Measurements from ENCODE around the gene EEIG1. TPM values are rescaled to one million over a fixed set of nuclear protein-coding genes. Genes with fewer than 3 reads are reported as not detected.

The EEIG1 gene
- total RNA-seq, 1 experiment from 2014 or later = 52.3 TPM

DNA sequence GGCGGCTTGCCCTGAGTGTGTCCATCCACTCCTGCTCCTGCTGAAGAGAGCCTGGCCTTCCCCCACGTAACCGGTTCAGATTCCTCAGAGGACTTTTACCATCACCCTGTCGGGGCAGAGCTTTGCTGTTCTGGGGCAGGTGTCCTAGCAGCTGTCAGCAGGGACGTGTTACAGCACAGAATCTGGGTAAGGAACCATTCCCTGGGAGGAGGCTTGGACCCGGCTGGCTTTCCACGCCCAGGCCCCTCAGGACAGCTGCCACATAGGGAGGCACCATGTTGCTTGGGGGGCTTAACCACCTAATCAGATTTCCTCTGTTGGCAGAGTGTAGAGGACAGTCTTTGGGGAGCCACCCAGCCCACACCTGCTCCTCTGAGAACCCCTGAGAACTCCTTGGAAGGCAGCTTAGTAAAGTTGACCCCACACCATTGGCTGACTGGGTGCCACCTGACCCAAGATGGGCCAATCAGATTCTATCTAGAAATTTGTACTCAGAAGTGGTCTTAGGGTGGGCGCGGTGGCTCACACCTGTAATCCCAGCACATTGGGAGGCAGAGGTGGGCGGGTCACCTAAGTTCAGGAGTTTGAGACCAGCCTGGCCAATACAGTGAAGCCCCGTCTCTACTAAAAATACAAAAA lies 23.3 kb upstream of the EEIG1 start:
- Histone ChIP-seq H3K4me1 (ENCODE audit: insufficient read depth, low read length) (no peaks in the 10 kb centered on the region), H4K20me1 (ENCODE audit: control insufficient read depth, insufficient read depth, insufficient read length) (no peaks in the 10 kb centered on the region), H2BK12ac (ENCODE audit: insufficient read length, low read depth, low read length) (no peak overlapping the region), H4K5ac (ENCODE audit: insufficient read length, low read depth, low read length) (no peak overlapping the region), H2BK120ac (ENCODE audit: low read depth, low read length, poor library complexity, severe bottlenecking) (peak overlapping the region; percentile 38), H4K8ac (replicated peaks; ENCODE audit: insufficient read length, low read depth, low read length) (no peak overlapping the region), H3K27me3 (ENCODE audit: insufficient read depth, low read length) (no peaks in the 10 kb centered on the region), H3K4ac (ENCODE audit: low read depth, low read length) (no peak overlapping the region), H3T11ph (ENCODE audit: low read length) (no peak overlapping the region), H3K4me2 (ENCODE audit: insufficient read depth, insufficient read length, low read length) (no peak overlapping the region), H2AFZ (ENCODE audit: low read length) (no peak overlapping the region), H2BK15ac (ENCODE audit: low read depth, low read length) (no peak overlapping the region), H3K9ac (ENCODE audit: extremely low read depth, insufficient read length, low read length) (no peak overlapping the region), H3K9me3 (ENCODE audit: control insufficient read depth, low read depth, low read length) (no peaks in the 10 kb centered on the region), H3K23ac (ENCODE audit: insufficient read length, low read depth, low read length) (no peak overlapping the region), H2BK5ac (ENCODE audit: insufficient read length, low read length) (no peak overlapping the region), H2BK20ac (ENCODE audit: low read depth, low read length, poor library complexity, severe bottlenecking) (no peak overlapping the region), H3K56ac (ENCODE audit: insufficient read length, low read depth, low read length) (no peak overlapping the region), H2AK5ac (ENCODE audit: insufficient read length, low read length) (no peak overlapping the region), H4K91ac (ENCODE audit: insufficient read length, low read depth, low read length) (no peak overlapping the region), H3K23me2 (ENCODE audit: insufficient read length, low read depth, low read length, poor library complexity, severe bottlenecking) (no peaks in the 10 kb centered on the region), H3K14ac (ENCODE audit: insufficient read depth, low read length) (no peak overlapping the region), H3K18ac (ENCODE audit: insufficient read length, low read depth, low read length) (no peak overlapping the region), H3K27ac (ENCODE audit: insufficient read length, low read depth, low read length) (no peak overlapping the region), H3K79me1 (ENCODE audit: insufficient read depth, low read depth, low read length, poor library complexity, severe bottlenecking) (no peaks in the 10 kb centered on the region), H3K79me2 (ENCODE audit: insufficient read depth, low read length) (no peaks in the 10 kb centered on the region)
- H3K27me3 Mint-ChIP-seq (ENCODE audit: low read depth) = no peaks in the 10 kb centered on the region; the same call in 1 of the 2 replicates
- peaks cover 12 to 21% of the 10 kb centered on the region in 2 experiments for H3K4me1 Mint-ChIP-seq
- DNase-seq = no peak
- TF ChIP-seq, protein P1, sequence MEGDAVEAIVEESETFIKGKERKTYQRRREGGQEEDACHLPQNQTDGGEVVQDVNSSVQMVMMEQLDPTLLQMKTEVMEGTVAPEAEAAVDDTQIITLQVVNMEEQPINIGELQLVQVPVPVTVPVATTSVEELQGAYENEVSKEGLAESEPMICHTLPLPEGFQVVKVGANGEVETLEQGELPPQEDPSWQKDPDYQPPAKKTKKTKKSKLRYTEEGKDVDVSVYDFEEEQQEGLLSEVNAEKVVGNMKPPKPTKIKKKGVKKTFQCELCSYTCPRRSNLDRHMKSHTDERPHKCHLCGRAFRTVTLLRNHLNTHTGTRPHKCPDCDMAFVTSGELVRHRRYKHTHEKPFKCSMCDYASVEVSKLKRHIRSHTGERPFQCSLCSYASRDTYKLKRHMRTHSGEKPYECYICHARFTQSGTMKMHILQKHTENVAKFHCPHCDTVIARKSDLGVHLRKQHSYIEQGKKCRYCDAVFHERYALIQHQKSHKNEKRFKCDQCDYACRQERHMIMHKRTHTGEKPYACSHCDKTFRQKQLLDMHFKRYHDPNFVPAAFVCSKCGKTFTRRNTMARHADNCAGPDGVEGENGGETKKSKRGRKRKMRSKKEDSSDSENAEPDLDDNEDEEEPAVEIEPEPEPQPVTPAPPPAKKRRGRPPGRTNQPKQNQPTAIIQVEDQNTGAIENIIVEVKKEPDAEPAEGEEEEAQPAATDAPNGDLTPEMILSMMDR (conservative IDR thresholded peaks at IDR 0.05) = no peak
- H3K9me3 Mint-ChIP-seq = peaks cover 10 to 19% of the 10 kb centered on the region in 2 experiments
- peaks cover 5 to 14% (median 7%) of the 10 kb centered on the region in 3 experiments; a peak in 5 of 7 replicates for H3K36me3 Mint-ChIP-seq (ENCODE audit: insufficient read depth in 1 of 3, low read depth in 3 of 3)
- no CpG with 5 or more reads among the region's 11 CpGs for WGBS (ENCODE audit: extremely low coverage, insufficient read length, low lambda C conversion rate)
- no peak overlapping the region for H3K4me3 Mint-ChIP-seq
- no peak overlapping the region; a peak in 1 of 7 replicates for H3K27ac Mint-ChIP-seq

Measured in H9 (cell line).